Upper lobe of left lung (tissue), 4 donors: ENCODE results near the gene HYAL4.

Experiments
- EP300 ChIP-seq, 4 donors: sonication (generic); formaldehyde crosslinking; IDR thresholded peaks; one replicate each; pipeline ENCODE4 v1.5.1; 2017; ENCODE audit warnings: antibody characterized with exemption in 4 of 4, control low read depth in 2 of 4
- POLR2AphosphoS5 ChIP-seq, 2 donors: sonication (generic); formaldehyde crosslinking; IDR thresholded peaks; one replicate each; pipeline ENCODE4 v1.5.1; 2017; ENCODE audit warnings: antibody characterized with exemption in 2 of 2
- TF ChIP-seq, protein P1 (sequence below), 6 experiments: fragments of 450-650 bp in 4 of 6; fragments of 200-600 bp in 2 of 6; sonication (generic) in 2 of 6; IDR thresholded peaks; one replicate each; pipeline ENCODE4 v1.5.1; 2016 to 2019; ENCODE audit warnings: antibody characterized with exemption in 6 of 6

GRCh38 chr7:123881300-123881699 is 36.3 kb downstream of the HYAL4 start:
- TF ChIP-seq, protein P1, sequence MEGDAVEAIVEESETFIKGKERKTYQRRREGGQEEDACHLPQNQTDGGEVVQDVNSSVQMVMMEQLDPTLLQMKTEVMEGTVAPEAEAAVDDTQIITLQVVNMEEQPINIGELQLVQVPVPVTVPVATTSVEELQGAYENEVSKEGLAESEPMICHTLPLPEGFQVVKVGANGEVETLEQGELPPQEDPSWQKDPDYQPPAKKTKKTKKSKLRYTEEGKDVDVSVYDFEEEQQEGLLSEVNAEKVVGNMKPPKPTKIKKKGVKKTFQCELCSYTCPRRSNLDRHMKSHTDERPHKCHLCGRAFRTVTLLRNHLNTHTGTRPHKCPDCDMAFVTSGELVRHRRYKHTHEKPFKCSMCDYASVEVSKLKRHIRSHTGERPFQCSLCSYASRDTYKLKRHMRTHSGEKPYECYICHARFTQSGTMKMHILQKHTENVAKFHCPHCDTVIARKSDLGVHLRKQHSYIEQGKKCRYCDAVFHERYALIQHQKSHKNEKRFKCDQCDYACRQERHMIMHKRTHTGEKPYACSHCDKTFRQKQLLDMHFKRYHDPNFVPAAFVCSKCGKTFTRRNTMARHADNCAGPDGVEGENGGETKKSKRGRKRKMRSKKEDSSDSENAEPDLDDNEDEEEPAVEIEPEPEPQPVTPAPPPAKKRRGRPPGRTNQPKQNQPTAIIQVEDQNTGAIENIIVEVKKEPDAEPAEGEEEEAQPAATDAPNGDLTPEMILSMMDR (IDR thresholded peaks at IDR 0.05) = no peak
- TF ChIP-seq POLR2AphosphoS5 (IDR thresholded peaks at IDR 0.05) (no peak), EP300 (IDR thresholded peaks at IDR 0.05) (no peak)
